Measurements from ENCODE around the gene MINAR2. TPM values are rescaled to one million over a fixed set of nuclear protein-coding genes. Genes with fewer than 3 reads are reported as not detected.

Gene MINAR2
- total and polyA plus RNA-seq, 9 of the 15 experiments (the other 6 are each of a cell fraction or from before 2014, with no cell fraction given): not detected

DNA sequence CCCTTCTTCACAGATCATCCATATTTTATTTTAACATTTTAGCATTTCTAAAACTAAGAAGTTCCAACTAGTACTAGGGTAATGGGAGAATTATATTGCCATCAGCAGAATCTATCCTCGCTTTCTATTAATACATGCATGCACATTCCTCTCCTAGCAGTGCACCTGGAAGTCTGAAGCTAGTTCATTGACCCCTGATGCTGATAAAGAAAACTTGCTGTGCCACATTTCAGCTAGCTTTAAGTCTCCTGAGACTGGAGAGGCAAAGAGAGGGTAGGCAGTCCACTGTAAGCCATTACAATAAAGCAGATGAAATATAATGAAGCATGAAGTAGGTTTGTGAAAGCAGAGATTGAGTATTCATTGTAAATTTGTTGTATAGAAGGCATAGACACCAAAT lies 15.8 kb downstream of the MINAR2 start (continued):
- TF ChIP-seq, protein P1, sequence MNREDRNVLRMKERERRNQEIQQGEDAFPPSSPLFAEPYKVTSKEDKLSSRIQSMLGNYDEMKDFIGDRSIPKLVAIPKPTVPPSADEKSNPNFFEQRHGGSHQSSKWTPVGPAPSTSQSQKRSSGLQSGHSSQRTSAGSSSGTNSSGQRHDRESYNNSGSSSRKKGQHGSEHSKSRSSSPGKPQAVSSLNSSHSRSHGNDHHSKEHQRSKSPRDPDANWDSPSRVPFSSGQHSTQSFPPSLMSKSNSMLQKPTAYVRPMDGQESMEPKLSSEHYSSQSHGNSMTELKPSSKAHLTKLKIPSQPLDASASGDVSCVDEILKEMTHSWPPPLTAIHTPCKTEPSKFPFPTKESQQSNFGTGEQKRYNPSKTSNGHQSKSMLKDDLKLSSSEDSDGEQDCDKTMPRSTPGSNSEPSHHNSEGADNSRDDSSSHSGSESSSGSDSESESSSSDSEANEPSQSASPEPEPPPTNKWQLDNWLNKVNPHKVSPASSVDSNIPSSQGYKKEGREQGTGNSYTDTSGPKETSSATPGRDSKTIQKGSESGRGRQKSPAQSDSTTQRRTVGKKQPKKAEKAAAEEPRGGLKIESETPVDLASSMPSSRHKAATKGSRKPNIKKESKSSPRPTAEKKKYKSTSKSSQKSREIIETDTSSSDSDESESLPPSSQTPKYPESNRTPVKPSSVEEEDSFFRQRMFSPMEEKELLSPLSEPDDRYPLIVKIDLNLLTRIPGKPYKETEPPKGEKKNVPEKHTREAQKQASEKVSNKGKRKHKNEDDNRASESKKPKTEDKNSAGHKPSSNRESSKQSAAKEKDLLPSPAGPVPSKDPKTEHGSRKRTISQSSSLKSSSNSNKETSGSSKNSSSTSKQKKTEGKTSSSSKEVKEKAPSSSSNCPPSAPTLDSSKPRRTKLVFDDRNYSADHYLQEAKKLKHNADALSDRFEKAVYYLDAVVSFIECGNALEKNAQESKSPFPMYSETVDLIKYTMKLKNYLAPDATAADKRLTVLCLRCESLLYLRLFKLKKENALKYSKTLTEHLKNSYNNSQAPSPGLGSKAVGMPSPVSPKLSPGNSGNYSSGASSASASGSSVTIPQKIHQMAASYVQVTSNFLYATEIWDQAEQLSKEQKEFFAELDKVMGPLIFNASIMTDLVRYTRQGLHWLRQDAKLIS (CRISPR knock-in tag; IDR thresholded peaks at IDR 0.05): no peak

GRCh38 chr5:129766798-129767197 lies 18.9 kb downstream of the MINAR2 start:
- no peak overlapping the region for H3K27ac ChIP-seq (ENCODE audit: extremely low read depth, low read depth, low read length)
- POLR2A ChIA-PET: no interaction called here
- ATAC-seq: no peak
- H3K4me3 ChIP-seq: no peak overlapping the region
- H3K9ac ChIP-seq (ENCODE audit: insufficient read depth in 1 of 2, low read depth in 2 of 2, low read length in 2 of 2): no peak overlapping the region
- in situ Hi-C loops (cut with MboI): loop anchor here (25.0 kb wide), 1 partner anchor 1904 kb away; no protein-coding TSS in a partner anchor
- no peak for DNase-seq (ENCODE audit: extremely low read depth in 1 of 4, low spot score in 3 of 4)
- no TSS peak for BruUV-seq (replicated peaks)
- WGBS (ENCODE audit: insufficient coverage, low coverage, missing lambda C conversion rate): 4% methylated on average over 2 of the region's 2 CpGs
- H3K36me3 ChIP-seq (ENCODE audit: control insufficient read depth, insufficient read depth, low read length): no peaks in the 10 kb centered on the region
- CTCF ChIA-PET (ENCODE audit: low intra/inter-chr PET ratio): interaction anchor here (0.6 to 2.7 kb wide), 3 partner anchors 861 to 1553 kb away, joined by 3 to 21 read pairs (median 17); no protein-coding TSS in a partner anchor
- FAIRE-seq: no peak
- no peaks in the 10 kb centered on the region for H3K79me2 ChIP-seq (ENCODE audit: control insufficient read depth, insufficient read depth, low read length)
- no peak overlapping the region for H2AFZ ChIP-seq (ENCODE audit: low read depth, low read length)
- H3K4me2 ChIP-seq (ENCODE audit: insufficient read depth, low read length): no peak overlapping the region
- H3K27me3 ChIP-seq (ENCODE audit: control insufficient read depth in 2 of 2, insufficient read depth in 2 of 2, low read length in 2 of 2): no peaks in the 10 kb centered on the region
- intact Hi-C loops (cut with micrococcal nuclease): loop anchor here (5.0 kb wide), 2 partner anchors 594 to 1889 kb away; no protein-coding TSS in a partner anchor
- H3K9me3 ChIP-seq (replicated peaks; ENCODE audit: control insufficient read depth, insufficient read depth, low read depth, low read length): no peaks in the 10 kb centered on the region
- H3K4me1 ChIP-seq (replicated peaks in 1 of 2; ENCODE audit: control insufficient read depth in 2 of 2, insufficient read depth in 2 of 2, low read length in 2 of 2): no peaks in the 10 kb centered on the region
- no peaks in the 10 kb centered on the region for H3K9me1 ChIP-seq (ENCODE audit: control insufficient read depth, insufficient read depth, low read length)
- no peaks in the 10 kb centered on the region for H4K20me1 ChIP-seq (replicated peaks; ENCODE audit: control insufficient read depth, insufficient read depth, low read length)
- TF ChIP-seq SAFB (IDR thresholded peaks at IDR 0.05; ENCODE audit: borderline replicate concordance, low read depth, low read length) (no peak), EGR1 (conservative IDR thresholded peaks at IDR 0.05) (no peak), RFX7 (CRISPR knock-in tag; IDR thresholded peaks at IDR 0.05) (no peak), PURB (CRISPR knock-in tag; IDR thresholded peaks at IDR 0.05; ENCODE audit: low read depth) (no peak), CAMTA2 (CRISPR knock-in tag; conservative IDR thresholded peaks at IDR 0.05) (no peak), ZNF311 (CRISPR knock-in tag; IDR thresholded peaks at IDR 0.05) (no peak), FOXO4 (CRISPR knock-in tag; IDR thresholded peaks at IDR 0.05) (no peak), KDM4B (IDR thresholded peaks at IDR 0.05; ENCODE audit: borderline replicate concordance in 2 of 2, low read depth in 1 of 2) (no peak), FOS (IDR thresholded peaks at IDR 0.05; ENCODE audit: extremely low read depth, insufficient read length) (no peak)
- TF ChIP-seq, protein P2, sequence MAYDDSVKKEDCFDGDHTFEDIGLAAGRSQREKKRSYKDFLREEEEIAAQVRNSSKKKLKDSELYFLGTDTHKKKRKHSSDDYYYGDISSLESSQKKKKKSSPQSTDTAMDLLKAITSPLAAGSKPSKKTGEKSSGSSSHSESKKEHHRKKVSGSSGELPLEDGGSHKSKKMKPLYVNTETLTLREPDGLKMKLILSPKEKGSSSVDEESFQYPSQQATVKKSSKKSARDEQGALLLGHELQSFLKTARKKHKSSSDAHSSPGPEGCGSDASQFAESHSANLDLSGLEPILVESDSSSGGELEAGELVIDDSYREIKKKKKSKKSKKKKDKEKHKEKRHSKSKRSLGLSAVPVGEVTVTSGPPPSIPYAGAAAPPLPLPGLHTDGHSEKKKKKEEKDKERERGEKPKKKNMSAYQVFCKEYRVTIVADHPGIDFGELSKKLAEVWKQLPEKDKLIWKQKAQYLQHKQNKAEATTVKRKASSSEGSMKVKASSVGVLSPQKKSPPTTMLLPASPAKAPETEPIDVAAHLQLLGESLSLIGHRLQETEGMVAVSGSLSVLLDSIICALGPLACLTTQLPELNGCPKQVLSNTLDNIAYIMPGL (CRISPR knock-in tag; IDR thresholded peaks at IDR 0.05): no peak
- TF ChIP-seq, protein P3, sequence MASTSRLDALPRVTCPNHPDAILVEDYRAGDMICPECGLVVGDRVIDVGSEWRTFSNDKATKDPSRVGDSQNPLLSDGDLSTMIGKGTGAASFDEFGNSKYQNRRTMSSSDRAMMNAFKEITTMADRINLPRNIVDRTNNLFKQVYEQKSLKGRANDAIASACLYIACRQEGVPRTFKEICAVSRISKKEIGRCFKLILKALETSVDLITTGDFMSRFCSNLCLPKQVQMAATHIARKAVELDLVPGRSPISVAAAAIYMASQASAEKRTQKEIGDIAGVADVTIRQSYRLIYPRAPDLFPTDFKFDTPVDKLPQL (IDR thresholded peaks at IDR 0.05; ENCODE audit: extremely low read depth, insufficient read length): no peak
